A673 (cell line): ENCODE data around the gene MRPL18.

Source experiments
- EZH2 ChIP-seq: fragments of 200-600 bp; sonication (generic); IDR thresholded peaks from 2 replicates; pipeline ENCODE4 v1.6.1; 2017; ENCODE audit warnings: borderline replicate concordance, low read depth, mild to moderate bottlenecking, mixed read lengths, antibody characterized with exemption, low read length; ENCODE audit not compliant: poor library complexity, severe bottlenecking
- TF ChIP-seq, protein P1 (sequence below): fragments of 300-800, 200-600 bp; sonication (generic); conservative IDR thresholded peaks from 2 replicates; pipeline ENCODE4 v1.5.1; 2017; ENCODE audit warnings: low read depth, mild to moderate bottlenecking, antibody characterized with exemption, low read length, moderate library complexity, mixed read lengths

DNA sequence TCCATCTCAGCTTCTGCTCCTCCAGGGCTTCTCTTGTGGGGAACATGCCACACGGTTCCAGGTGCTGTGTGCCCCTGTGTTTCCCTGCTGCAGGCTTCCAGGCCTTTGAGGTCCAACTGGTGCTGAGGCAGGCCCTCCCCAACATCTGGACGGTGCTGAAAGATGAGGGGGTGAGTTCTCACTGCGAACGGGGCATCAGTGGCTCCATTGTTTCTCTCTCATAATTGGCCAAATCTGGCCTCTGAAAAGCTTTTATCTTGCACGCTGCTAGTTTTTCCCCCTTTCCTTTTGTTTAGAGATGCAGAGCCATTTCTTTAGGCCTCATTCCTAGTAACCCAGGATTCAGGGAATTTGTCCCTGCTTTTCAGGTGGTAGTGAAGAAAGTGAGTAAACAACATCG lies 18.4 kb downstream of the MRPL18 start:
- TF ChIP-seq, protein P1, sequence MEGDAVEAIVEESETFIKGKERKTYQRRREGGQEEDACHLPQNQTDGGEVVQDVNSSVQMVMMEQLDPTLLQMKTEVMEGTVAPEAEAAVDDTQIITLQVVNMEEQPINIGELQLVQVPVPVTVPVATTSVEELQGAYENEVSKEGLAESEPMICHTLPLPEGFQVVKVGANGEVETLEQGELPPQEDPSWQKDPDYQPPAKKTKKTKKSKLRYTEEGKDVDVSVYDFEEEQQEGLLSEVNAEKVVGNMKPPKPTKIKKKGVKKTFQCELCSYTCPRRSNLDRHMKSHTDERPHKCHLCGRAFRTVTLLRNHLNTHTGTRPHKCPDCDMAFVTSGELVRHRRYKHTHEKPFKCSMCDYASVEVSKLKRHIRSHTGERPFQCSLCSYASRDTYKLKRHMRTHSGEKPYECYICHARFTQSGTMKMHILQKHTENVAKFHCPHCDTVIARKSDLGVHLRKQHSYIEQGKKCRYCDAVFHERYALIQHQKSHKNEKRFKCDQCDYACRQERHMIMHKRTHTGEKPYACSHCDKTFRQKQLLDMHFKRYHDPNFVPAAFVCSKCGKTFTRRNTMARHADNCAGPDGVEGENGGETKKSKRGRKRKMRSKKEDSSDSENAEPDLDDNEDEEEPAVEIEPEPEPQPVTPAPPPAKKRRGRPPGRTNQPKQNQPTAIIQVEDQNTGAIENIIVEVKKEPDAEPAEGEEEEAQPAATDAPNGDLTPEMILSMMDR = no peak
- no peak for TF ChIP-seq EZH2
